SU-DHL-6 (cell line): ENCODE results near the gene SEMA3D.

ENCODE experiments used
- CTCF ChIP-seq: fragments of 200-600 bp; sonication (generic); IDR thresholded peaks from one replicate; pipeline ENCODE4 v1.5.1; 2017; ENCODE audit warnings: antibody characterized with exemption, mild to moderate bottlenecking, low read length, moderate library complexity; ENCODE audit not compliant: insufficient read depth, poor library complexity, severe bottlenecking
- EZH2phosphoT487 ChIP-seq: fragments of 200-600 bp; sonication (generic), shearing (Covaris generic); conservative IDR thresholded peaks from 2 replicates; pipeline ENCODE4 v1.6.1; 2018; ENCODE audit warnings: mild to moderate bottlenecking, antibody characterized with exemption, low read length, moderate library complexity, mixed read lengths

DNA sequence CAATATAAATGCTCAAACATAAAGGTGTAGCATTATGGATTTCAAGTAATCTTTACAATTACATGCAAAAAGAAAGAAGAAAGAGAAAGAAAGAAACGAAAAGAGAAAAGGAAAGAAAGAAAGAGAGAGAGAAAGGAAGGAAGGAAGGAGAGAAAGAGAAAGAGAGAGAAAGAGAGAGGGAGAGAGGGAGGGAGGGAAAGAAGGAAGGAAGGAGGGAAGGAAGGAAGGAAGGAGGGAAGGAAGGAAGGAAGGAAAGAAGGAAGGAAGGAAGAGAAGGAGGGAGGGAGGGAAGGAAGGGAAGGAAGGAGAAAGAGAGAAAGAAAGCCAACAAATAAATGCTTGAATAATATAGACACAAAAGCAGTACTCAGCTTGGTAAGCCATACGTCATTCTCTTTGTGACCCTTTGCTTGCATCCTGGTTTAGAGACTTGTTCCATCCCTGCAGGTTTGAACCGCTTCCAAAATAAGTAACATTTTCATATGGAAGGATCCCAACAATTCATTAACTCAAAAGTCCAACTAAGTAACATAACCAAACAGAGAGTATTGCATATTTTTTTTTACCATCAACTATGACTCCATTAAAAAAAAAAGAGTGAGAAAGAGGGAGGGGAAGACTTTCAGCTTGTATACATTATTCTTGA is 95.8 kb downstream of the SEMA3D start:
- TF ChIP-seq CTCF (no peak), EZH2phosphoT487 (no peak)
